Amniotic epithelial cell (primary cell): ENCODE results near the gene HECTD2.

Source experiments
- DNase-seq: peaks from one replicate; pipeline ENCODE4 v3.0.0-alpha.2; 2010; ENCODE audit warnings: low read depth

Gene HECTD2

DNA sequence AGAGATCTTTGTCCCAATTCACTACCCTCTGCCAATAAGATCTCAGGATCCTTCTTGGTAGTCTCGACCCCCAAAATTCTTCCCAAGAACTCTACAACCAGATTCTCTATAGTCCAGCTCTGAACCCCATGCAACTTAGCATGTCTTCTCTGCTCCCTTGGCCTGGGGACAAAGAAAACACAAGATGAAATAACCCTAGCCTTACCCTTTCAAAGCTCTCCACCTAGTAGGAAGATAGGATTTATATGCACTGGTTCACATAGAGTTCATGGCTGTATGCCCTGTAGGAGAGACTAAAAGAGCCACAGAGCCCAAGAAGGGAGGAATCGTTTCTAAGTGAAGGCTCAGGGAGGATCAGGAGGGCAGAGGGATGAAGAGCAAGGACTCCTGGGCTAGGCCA, 126.6 kb downstream of the HECTD2 start:
- DNase-seq, result no peak

DNA sequence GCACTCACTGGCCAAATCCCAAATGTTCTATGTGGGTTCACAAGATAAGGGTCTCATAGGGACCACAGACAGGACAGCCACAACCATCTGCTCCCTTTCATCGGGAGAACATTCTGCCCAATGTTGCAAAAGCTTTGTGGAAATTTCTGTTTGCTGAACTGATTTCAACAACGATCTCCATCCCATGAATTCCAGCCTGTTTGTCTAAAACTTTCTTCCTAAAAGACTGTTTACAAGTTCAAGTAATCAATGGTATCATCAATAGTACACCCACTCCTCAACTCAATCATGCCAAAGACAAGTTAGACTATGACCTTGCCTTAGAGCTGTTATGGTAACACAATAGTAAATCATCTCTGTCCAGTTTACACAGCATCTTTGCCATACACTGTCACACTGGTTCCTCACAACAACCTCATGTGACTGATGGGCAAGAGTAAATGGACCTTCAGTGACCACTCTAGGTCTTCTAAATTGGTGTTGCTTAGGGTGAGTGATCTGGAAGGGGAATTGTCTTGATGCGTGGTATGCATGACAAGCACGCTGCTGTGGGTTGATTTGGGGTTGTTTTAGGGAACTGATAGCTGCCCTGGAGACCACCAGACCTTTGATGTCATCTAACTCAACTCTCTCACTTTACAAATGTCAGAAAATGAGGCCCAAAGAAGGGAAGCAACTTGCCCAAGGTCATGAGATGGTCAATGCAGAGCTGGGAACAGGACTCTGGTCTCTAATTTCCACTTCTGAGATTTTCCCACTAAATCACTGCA, 127.7 kb downstream of the HECTD2 start:
- DNase-seq, result no peak

DNA sequence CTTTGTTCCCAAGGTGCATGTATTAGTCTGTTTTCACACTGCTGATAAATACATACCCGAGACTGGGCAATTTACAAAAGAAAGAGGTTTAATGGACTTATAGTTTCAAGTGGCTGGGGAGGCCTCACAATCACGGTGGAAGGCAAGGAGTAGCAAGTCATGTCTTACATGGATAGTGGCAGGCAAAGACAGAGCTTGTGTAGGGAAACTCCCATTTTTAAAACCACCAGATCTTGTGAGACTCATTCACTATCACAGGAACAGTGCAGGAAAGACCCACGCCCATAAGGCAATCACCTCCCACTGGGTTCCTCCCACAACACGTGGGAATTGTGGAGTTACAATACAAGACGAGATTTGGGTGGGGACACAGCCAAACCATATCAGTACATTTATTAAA, 129.8 kb downstream of the HECTD2 start:
- no peak for DNase-seq

DNA sequence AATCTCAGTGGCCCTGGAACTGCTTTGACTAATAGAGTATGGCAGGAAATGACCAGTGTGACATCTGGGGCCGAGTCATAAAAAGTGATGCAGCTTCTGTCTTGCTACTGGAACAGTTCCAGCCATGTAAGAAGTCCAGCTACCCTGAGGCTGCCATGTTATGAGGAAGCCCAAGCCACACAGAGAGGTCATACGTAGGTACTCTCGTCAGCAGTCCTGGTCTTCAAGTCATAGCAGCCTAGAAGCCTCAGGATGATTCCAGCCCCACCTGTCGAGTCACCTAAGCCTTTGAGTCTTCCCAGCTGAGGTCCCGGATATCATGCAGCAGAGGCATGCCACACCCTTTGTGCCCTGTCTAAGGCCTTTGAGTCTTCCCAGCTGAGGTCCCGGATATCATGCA, 130.6 kb downstream of the HECTD2 start:
- DNase-seq, result no peak

DNA sequence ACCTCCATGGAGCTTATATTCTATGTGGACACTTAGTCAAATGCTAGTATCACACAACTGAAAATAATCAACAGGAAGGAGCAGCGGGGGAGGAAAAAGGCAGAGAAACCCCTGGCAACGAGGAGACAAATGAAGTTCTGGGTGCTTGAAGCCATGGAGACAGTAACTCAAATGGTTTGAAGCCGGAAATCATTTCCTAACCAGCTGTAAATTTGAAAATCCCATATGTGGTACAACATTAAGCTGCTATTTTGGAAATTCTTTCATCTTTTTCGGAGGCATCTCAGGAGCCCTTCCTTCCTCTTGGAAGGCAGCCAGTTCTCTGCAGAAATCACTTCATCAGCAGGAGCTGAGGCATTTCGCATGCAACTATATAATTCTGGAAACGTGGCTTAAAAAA, 131.3 kb downstream of the HECTD2 start:
- DNase-seq, result no peak

DNA sequence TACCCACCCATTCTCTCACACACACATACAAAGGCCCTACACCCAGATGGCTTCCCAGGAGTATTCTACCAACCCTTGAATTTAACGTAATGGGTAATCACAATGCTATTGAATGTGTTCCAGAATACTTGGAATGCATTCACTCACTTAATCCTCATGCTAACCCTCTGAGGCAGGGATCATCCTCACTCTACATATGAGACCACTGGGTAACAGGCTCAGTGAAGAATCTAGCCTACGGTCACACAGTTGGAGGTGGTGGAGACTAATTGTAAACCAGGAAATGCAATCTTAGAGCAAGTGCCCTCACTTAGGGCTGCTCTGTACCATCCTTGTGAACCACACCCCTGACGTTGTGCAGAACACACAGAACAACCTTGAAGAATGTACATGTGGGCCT, 135.2 kb downstream of the HECTD2 start:
- DNase-seq, result no peak

DNA sequence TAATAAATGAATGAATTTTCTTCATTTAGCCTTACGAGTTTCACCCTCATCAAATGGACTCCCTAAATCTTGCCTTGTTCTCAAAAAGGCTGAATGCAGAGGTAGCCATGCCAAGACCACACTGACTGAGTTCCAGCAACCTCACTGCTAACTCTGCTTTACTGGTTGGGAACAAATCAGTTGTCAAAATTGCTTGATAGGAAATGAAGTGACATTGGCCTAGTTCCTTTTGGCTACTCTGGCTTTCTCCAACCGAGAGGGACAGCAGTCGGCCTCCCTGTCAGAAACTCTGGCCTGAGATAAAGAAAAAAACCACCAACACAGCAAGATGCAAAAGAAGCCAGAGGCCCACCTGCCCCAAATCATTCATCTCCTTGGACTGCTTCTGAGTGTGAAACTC, 135.7 kb downstream of the HECTD2 start:
- DNase-seq, result no peak

DNA sequence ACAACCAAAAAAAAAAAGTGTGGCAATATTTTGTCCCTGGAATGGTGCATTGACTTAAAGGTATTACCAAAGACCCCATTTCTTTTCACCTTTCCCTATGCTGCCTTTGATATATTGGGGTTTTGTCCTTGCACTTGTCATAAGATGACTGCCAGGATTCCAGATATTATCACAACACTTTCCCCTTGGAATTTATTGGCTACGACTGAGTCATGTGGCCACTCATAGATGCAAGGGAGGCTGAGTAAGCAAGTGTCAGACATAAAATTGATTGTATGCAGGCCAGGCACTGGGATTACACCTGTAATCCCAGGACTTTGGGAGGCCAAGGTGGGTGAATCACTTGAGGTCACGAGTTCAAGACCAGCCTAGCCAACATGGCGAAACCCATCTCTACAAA, 139.1 kb downstream of the HECTD2 start:
- DNase-seq, result peak; percentile 55

DNA sequence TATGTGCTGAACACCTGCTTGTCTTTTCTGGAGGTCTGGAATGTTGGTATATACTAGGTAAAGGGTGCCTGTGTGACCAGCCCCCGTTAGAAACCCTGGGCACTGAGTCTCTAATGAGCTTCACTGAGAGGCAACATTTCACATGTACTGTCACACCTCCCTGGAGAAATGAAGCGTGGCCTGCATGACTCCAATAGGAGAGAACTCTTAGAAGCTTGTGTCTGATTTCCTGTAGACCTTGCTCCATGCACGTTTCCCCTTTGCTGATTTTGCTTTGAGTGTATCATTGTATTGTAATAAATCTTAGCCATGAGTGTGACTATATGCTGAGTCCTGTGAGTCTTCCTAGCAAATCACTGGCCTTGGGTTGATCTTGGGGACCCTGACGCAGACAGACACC, 139.9 kb downstream of the HECTD2 start:
- DNase-seq, result no peak

DNA sequence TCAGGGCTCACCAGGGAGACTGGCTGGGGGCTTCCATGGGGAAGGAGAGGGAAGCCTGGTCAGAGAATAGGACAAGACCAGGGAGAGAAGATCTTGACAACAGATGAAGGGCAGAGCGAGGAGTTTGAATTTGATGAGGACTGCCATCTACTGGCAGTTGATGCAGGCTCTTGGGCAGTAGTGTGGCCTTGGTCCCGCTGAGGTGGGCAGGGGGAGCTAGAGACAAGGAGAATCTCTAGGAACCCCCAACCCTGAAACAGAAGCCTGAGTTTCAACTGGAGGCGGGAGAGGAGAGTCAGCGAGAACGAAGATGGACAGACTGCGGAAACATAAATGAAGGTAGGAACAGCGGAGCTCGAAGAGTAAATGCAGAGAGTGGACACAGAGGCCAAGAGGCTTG, 141.7 kb downstream of the HECTD2 start:
- DNase-seq, result peak; percentile 74

DNA sequence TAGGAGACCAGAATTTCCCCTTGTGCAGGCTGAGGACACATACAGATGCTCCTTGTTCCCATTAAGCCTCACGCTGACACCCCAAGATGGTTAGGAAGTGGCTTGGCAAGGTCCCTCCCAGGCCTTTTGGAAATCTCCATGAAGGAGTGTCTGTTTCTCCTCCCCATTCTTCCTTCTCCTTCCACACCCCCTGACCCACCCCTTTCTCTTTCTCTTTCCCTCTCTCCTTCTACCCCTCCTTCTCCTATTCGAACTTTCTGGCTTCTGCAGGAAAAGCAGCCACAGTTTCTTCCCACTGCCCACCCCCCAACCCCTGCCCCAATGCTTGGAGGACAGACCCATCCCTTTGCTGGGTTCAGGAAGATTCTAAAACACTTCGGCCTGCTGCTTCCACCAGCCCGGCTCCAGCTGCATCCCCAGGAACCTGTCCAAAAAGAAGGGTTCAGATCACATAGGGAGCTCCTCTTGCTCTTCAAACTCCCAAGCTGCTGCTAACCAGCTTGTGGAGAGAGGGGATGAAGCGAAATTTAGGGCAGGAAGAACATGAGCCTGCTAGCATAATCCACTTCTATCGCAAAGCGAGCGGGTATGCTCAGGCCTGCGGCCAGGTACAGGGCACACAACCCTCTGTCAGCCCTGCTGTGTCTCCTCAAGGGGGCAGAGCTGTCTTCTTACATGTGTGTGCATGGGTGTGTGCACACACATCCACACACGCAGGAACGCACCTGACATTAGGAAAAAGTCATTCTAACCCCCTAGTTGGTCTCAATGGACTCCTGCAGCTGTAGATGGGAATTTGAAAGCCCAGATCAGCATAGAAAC, 142.3 kb downstream of the HECTD2 start:
- peak; percentile 38 for DNase-seq

DNA sequence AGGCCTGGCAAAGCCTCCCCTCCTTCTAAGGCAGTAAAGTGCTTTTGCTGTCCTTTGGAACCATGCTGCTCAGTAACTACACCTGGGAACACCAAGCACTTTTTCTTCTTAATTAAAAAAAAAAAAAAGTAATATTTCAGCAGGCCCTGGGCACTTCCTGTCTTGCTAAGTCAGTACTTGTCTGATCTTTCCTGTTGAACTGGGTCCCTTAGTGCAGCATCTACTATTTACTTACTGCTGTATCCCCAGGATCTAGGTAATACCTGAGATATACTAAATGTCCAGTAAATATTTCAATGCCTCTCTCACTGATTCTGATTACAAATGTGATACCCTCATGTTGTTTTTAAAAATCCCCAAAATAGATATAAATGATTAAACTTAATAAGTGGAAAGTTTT, 145.3 kb downstream of the HECTD2 start:
- DNase-seq, result no peak

DNA sequence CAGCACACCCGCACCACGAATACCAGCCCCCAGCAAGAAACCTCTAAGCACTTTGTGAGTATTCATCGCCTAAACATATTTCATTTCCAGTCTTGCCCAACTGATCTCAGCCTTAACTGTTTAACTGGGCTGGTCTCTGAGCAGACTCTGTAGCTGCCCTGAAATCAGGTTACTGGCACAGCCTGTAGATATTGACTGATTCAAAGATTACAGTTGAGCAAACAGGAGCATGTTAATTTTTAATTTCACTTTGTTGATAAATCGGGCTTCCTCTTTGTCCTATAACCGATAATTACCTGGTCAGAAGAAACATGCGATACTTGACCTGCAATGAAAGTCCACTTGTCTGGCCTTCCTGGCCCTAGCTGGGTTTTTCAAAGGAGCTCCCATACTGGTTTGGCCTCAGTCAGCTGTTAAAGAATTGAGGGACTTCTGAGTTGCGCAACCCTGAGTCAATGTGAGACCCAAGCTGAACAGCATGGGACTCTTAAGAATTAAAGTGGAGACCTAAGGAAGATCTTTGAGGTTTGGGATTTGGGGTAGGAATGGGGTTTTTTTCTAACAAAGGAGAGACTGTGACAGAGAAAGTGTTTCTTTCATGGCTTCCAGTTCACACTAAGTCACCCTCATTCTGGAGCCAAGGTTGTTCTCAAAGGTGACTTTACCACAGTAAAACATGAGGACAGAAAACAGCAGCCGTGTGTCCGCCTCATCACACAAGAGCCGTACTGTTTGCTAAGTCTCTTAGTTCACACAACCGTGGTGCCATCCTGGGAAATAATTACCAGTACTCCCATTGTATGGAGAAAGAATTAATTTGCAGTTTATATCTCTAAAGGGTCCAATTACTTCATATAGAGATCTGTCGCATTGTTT, 146.8 kb downstream of the HECTD2 start:
- DNase-seq, result no peak

DNA sequence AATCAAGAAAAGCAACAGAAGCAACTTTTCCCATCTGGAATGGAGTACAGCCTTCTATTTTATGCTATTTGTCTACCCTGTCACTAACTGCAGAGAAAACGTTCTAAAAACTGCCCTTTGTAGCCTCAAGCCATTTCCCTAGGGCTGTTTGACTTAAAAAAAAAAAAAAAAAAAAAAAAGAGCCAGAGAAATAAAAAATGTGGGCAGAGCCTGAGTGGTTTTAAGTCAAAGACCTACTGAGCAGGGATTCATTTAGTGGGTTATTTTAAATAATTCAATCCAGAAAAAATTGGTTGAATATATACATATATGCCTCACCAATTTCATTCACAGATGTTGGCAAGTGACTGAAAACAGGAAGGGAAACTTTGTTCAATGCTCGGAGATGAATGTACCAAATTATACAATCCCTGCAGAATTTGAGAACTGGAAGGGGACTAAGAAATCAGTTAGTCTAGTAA, 147.5 kb downstream of the HECTD2 start:
- no peak for DNase-seq

DNA sequence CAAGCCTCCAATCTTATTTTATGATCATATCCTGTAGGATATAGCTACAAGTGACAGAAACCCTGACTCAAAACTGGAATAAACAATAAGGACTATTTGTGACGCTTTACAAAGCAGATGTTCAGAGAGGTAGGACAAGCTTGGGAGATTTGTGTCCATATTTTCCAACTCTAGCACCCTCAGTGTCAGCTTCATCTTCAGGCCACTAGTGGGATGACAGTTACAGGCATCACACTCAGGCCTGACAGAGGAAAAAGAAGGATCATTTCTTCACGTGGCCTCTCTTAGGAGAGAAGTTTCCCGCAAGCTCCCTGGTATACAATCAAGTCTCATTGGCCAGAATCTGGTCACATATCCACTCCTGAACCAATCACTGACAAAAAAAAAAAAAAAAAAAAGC, 148.3 kb downstream of the HECTD2 start:
- no peak for DNase-seq

DNA sequence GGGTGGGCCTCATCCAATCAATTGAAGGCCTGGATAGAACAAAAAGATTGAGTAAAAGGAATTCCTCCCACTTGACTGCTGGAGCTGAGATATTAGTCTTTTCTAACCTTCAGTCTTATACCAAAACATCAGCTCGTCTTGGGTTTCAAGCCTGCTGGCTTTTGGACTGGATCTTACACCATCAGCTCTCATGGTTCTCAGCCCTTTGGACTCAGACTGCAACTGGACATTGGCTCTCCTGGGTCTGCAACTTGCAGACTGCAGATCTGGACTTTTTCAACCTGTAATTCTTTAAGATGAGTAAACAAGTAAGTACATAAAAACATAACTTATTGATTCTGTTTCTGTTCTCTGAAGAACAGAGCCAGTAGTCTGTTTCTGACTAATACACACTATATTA, 149.0 kb downstream of the HECTD2 start:
- DNase-seq, result no peak

DNA sequence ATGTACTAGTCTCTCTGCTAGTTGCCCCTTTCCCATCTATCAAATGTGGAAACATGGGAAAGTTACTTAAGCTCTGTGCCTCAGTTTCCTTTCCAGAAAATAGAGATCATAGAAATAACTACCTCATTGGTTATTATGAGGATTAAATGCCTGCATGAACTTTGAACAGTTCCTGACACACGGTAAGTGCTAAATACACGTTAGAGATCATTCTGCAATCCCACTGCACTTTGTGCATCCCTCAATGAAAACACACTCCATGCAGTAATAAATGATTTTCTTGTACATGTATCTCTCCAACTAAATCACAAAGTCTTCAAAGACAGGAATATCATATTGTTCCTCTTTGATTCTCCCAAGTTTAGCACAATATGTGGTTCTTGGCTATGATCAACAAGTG, 149.6 kb downstream of the HECTD2 start:
- DNase-seq, result no peak

DNA sequence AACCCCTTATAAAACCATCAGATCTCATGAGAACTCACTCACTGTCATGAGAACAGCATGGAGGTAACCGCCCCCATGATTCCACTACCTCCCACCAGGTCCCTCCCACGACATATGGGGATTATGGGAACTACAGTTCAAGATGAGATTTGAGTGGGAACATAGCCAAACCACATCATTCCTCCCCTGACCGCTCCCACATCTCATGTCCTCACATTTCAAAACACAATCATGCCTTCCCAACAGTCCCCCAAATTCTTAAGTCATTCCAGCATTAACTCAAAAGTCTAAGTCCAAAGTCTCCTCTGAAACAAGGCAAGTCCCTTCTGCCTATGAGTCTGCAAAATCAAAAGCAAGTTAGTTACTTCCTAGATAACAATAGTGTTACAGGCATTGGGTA, 150.7 kb downstream of the HECTD2 start:
- DNase-seq, result peak; percentile 96

DNA sequence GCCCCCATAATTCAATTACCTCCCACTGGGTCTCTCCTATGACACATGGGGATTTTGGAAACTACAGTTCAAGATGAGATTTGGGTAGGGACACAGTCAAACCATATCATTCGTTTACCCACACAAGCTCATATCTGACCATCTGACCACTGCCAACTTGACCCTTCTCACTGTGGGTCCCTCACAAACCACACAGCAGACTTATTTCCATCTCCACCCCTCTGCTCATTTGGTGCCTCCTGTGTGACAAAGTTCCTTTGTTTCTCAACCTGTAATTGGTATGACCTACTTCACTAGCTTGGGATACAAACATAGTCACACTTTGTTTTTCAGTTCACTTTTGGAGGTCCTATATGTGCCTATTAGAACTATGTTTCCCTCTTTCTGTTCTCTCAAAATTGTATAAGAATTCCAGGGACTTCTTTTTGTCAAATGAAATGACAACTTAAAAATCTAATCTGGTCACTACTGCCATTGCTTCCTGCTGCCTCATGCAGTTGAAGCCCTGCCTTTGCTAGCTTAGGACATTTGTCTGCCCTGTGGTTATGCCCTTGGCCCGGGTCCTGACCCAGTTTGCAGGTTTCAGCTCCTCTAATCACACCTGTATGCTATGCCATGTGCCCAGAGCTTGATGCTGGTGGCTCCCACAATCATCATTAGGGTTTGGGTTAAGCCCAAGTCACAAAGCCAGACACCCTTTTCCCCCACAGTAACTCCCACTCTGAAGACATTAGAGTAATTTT, 152.9 kb downstream of the HECTD2 start:
- DNase-seq, result no peak

DNA sequence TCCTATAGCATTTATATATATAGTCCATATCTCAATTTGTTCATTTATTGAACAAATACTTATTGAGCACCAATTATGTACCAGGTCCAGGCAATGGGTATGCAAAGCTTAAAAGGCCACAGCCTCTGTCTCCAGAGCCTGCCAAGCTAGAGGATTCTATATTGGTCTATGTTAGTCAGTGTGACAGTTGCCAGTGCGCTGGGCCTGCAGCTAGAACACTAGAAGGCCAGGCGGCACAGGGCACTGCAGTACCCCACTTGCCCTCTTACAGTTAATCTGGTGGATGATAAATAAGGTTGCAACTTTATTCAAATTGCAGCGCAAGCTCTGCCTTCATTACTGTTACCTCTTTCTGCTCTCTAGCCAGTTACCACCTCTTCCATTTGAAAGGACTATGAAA, 153.9 kb downstream of the HECTD2 start:
- no peak for DNase-seq
